ENCODE results near the gene RBBP6.

- TF ChIP-seq YY1 (IDR thresholded peaks at IDR 0.05; ENCODE audit: insufficient read depth, insufficient read length) (no peak), ZNF274 (IDR thresholded peaks at IDR 0.05; ENCODE audit: low read depth, low read length) (no peak)
These were observed 71.0 kb downstream of the RBBP6 start for GRCh38 chr16:24610416-24610755.

Measured in NT2/D1 (cell line).